Measurements from ENCODE around the gene PDXP.

- TF ChIP-seq ZNF670 (tag by site-specific recombination; IDR thresholded peaks at IDR 0.05; ENCODE audit: low read depth) (no peak), ZNF830 (tag by site-specific recombination; IDR thresholded peaks at IDR 0.05; ENCODE audit: low read depth) (no peak), ZNF416 (tag by site-specific recombination; IDR thresholded peaks at IDR 0.05) (no peak), ZNF239 (tag by site-specific recombination; IDR thresholded peaks at IDR 0.05) (no peak), SP2 (tag by site-specific recombination; IDR thresholded peaks at IDR 0.05) (no peak)
- TF ChIP-seq, protein P1, sequence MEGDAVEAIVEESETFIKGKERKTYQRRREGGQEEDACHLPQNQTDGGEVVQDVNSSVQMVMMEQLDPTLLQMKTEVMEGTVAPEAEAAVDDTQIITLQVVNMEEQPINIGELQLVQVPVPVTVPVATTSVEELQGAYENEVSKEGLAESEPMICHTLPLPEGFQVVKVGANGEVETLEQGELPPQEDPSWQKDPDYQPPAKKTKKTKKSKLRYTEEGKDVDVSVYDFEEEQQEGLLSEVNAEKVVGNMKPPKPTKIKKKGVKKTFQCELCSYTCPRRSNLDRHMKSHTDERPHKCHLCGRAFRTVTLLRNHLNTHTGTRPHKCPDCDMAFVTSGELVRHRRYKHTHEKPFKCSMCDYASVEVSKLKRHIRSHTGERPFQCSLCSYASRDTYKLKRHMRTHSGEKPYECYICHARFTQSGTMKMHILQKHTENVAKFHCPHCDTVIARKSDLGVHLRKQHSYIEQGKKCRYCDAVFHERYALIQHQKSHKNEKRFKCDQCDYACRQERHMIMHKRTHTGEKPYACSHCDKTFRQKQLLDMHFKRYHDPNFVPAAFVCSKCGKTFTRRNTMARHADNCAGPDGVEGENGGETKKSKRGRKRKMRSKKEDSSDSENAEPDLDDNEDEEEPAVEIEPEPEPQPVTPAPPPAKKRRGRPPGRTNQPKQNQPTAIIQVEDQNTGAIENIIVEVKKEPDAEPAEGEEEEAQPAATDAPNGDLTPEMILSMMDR (tag by site-specific recombination; IDR thresholded peaks at IDR 0.05): no peak
These were observed 2.2 kb downstream of the PDXP start for GRCh38 chr22:37660709-37661045.

Measured in HEK293 (cell line).